Mesenchymal stem cell (in vitro differentiated cells and primary cell): Measurements from ENCODE around the gene ABCB10.
A peak's percentile ranks its signal among the peaks of the same experiment; 100 is the strongest.
"Not testable (repeated sequence)": the region's sequence is repeated elsewhere in the genome, so short reads cannot be mapped to it uniquely, and the experiment has no call there.

Experiments used
- DNase-seq: peaks from one replicate; pipeline ENCODE4 v3.0.0-alpha.2; 2013
- H2AFZ ChIP-seq: one replicate; pipeline ENCODE4 v1.6.1; 2013; ENCODE audit warnings: low read depth, mild to moderate bottlenecking, control low read depth, inconsistent platforms, low read length, moderate library complexity
- H2AK5ac ChIP-seq: 2 replicates; pipeline ENCODE4 v1.6.1; 2013; ENCODE audit warnings: low read length, moderate library complexity, mild to moderate bottlenecking, inconsistent platforms; ENCODE audit not compliant: severe bottlenecking
- H2BK120ac ChIP-seq: one replicate; pipeline ENCODE4 v1.6.1; 2013; ENCODE audit warnings: low read depth, mild to moderate bottlenecking, inconsistent platforms, low read length, moderate library complexity
- H2BK12ac ChIP-seq, 2 experiments: one replicate each; pipeline ENCODE4 v1.6.1; 2013; ENCODE audit warnings: inconsistent platforms in 2 of 2, low read length in 2 of 2, mild to moderate bottlenecking in 2 of 2, moderate library complexity in 2 of 2, control low read depth in 1 of 2
- H2BK15ac ChIP-seq: one replicate; pipeline ENCODE4 v1.6.1; 2013; ENCODE audit warnings: mild to moderate bottlenecking, low read depth, inconsistent platforms; ENCODE audit not compliant: poor library complexity, severe bottlenecking
- H2BK5ac ChIP-seq: 2 replicates; pipeline ENCODE4 v1.6.1; 2013; ENCODE audit warnings: low read depth, mild to moderate bottlenecking, low read length, control low read depth, inconsistent platforms; ENCODE audit not compliant: poor library complexity, severe bottlenecking
- H3K14ac ChIP-seq, 2 experiments: one replicate each; pipeline ENCODE4 v1.6.1; 2013; ENCODE audit warnings: inconsistent platforms in 2 of 2, low read length in 2 of 2, control low read depth in 1 of 2, mild to moderate bottlenecking in 1 of 2, moderate library complexity in 1 of 2
- H3K18ac ChIP-seq, 2 experiments: one replicate each; pipeline ENCODE4 v1.6.1; 2013; ENCODE audit warnings: inconsistent platforms in 2 of 2, low read length in 2 of 2, control low read depth in 1 of 2, low read depth in 1 of 2, mild to moderate bottlenecking in 1 of 2
- H3K23ac ChIP-seq, 2 experiments: one replicate each; pipeline ENCODE4 v1.6.1; 2013; ENCODE audit warnings: inconsistent platforms in 2 of 2, low read length in 2 of 2, mild to moderate bottlenecking in 2 of 2, moderate library complexity in 2 of 2, control low read depth in 1 of 2
- H3K27ac ChIP-seq: 2 replicates; pipeline ENCODE4 v1.5.1; 2013; ENCODE audit warnings: mild to moderate bottlenecking, moderate library complexity, low read length, control low read depth, inconsistent platforms; ENCODE audit not compliant: poor library complexity, severe bottlenecking
- H3K27me3 ChIP-seq, 2 experiments: 2 replicates each; pipeline versions ENCODE4 v1.6.1 to v1.7.0; 2013; ENCODE audit warnings: low read length in 2 of 2, mild to moderate bottlenecking in 2 of 2, moderate library complexity in 2 of 2, control low read depth in 1 of 2, inconsistent platforms in 1 of 2; ENCODE audit not compliant: control insufficient read depth in 1 of 2, insufficient read depth in 1 of 2
- H3K36me3 ChIP-seq, 2 experiments: 2 replicates each; pipeline versions ENCODE4 v1.6.1 to v1.7.0; 2013; ENCODE audit warnings: low read length in 2 of 2, control low read depth in 1 of 2, inconsistent platforms in 1 of 2, low read depth in 1 of 2, mild to moderate bottlenecking in 1 of 2; ENCODE audit not compliant: insufficient read depth in 2 of 2, control insufficient read depth in 1 of 2
- H3K4ac ChIP-seq, 2 experiments: one replicate each; pipeline ENCODE4 v1.6.1; 2013; ENCODE audit warnings: inconsistent platforms in 2 of 2, low read length in 2 of 2, mild to moderate bottlenecking in 2 of 2, moderate library complexity in 2 of 2, control low read depth in 1 of 2, low read depth in 1 of 2
- H3K4me1 ChIP-seq: 2 replicates; pipeline ENCODE4 v1.6.1; 2013; ENCODE audit warnings: low read depth, low read length, control low read depth; ENCODE audit not compliant: control insufficient read depth, insufficient read depth
- H3K4me2 ChIP-seq: 2 replicates; pipeline ENCODE4 v1.6.1; 2013; ENCODE audit warnings: low read length, mild to moderate bottlenecking, inconsistent platforms; ENCODE audit not compliant: poor library complexity, severe bottlenecking
- H3K4me3 ChIP-seq, 2 experiments: 2 replicates each; pipeline versions ENCODE4 v1.5.1 to v1.7.0; 2013; ENCODE audit warnings: low read length in 2 of 2, mild to moderate bottlenecking in 2 of 2, control low read depth in 1 of 2, low read depth in 1 of 2; ENCODE audit not compliant: insufficient read depth in 1 of 2
- H3K79me1 ChIP-seq: replicated peaks from 2 replicates; pipeline ENCODE4 v1.6.1; 2013; ENCODE audit warnings: mild to moderate bottlenecking, control low read depth, low read length, inconsistent platforms; ENCODE audit not compliant: poor library complexity, severe bottlenecking
- H3K9ac ChIP-seq: 2 replicates; pipeline ENCODE4 v1.7.0; 2013; ENCODE audit warnings: mild to moderate bottlenecking, low read length, moderate library complexity
- H3K9me3 ChIP-seq: 2 replicates; pipeline ENCODE4 v1.7.0; 2013; ENCODE audit warnings: mild to moderate bottlenecking, low read length; ENCODE audit not compliant: control insufficient read depth
- H4K8ac ChIP-seq: one replicate; pipeline ENCODE4 v1.6.1; 2013; ENCODE audit warnings: inconsistent platforms, mild to moderate bottlenecking, low read length, moderate library complexity
- H4K91ac ChIP-seq: one replicate; pipeline ENCODE4 v1.6.1; 2013; ENCODE audit warnings: mild to moderate bottlenecking, low read length, inconsistent platforms
- WGBS: methylation state at CpG from one replicate; pipeline ENCODE4 v1.1.7; 2013; ENCODE audit warnings: mixed read lengths; 5-methylcytosine and 5-hydroxymethylcytosine counted together

The ABCB10 gene

DNA sequence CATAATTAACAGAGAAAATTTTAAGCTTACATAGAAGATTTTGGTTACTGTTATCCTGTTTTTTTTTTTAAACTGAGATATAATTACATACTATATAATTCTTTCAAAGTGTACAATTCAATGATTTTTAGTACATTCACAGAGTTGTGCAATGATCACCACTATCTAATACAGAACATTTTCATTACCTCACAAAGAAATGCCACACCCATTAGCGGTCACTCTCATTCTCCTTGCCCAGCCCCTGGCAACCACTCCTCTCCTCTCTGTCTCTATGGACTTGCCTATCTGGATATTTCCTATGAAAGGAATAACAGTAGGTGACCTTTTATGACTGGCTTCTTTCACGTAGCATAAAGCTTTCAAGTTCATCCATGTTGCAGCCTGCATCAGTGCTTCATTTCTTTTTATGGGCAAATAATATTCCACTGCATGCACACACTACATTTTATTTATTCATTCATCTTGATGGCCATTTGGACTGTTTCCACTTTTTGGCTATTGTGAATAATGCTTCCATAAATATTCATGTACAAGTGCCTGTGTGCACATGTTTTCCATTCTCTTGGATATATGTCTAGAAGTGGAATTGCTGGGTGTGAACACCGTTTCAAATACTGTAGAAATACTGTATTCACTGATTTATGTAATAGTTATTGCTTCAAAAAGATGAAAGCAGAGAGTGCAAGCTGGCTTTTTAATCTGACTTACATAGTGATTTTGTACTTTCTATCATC, 40.9 kb upstream of the ABCB10 start:
- Histone ChIP-seq H3K4ac (no peak overlapping the region), H2BK120ac (no peak overlapping the region), H3K18ac (no peak overlapping the region), H3K9ac (no peak overlapping the region), H2BK15ac (no peak overlapping the region), H3K79me1 (peaks cover 34% of the 10 kb centered on the region), H3K9me3 (no peaks in the 10 kb centered on the region), H3K14ac (no peak overlapping the region), H3K4me1 (peaks cover 4% of the 10 kb centered on the region), H3K27ac (no peak overlapping the region), H3K23ac (no peak overlapping the region), H2BK5ac (no peak overlapping the region), H3K27me3 (no peaks in the 10 kb centered on the region), H3K4me2 (no peak overlapping the region), H2BK12ac (no peak overlapping the region), H3K36me3 (peaks cover 18 to 59% of the 10 kb centered on the region in 2 experiments), H2AFZ (no peak overlapping the region), H3K4me3 (no peak overlapping the region), H4K91ac (no peak overlapping the region), H2AK5ac (no peak overlapping the region), H4K8ac (no peak overlapping the region)
- no peak for DNase-seq
- WGBS, result 99% methylated on average over 3 of the region's 3 CpGs

DNA sequence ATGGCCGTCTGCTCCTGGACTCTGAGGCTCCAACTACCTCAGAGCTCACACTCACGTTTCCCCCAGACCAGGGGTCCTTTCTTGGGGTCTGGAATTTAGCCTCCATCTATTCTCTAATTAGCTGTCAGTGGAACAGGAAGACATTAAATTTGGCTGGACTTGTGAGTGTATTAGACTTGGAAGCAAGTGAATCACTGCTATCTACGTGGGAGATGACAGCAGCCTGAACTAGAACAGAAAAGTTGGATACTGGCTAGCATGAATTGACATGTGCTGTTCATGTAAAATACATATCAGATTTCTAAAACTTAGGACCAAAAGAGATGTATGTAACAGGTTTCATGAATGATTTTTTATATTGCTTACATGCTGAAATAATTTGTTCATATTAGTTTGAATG, 39.4 kb upstream of the ABCB10 start:
- Histone ChIP-seq H3K23ac (no peak overlapping the region), H3K18ac (no peak overlapping the region), H3K4ac (no peak overlapping the region), H2BK12ac (no peak overlapping the region), H3K14ac (no peak overlapping the region), H2AFZ (no peak overlapping the region), H2AK5ac (no peak overlapping the region), H2BK5ac (no peak overlapping the region), H3K4me2 (no peak overlapping the region), H3K4me3 (no peak overlapping the region), H3K36me3 (peaks cover 24 to 58% of the 10 kb centered on the region in 2 experiments), H3K9ac (peak overlapping the region; percentile 68), H3K9me3 (no peaks in the 10 kb centered on the region), H3K79me1 (peaks cover 40% of the 10 kb centered on the region), H3K4me1 (peaks cover 4% of the 10 kb centered on the region), H3K27me3 (no peaks in the 10 kb centered on the region), H2BK15ac (no peak overlapping the region), H4K91ac (no peak overlapping the region), H2BK120ac (no peak overlapping the region), H3K27ac (no peak overlapping the region), H4K8ac (no peak overlapping the region)
- DNase-seq, result peak; percentile 49
- 88% methylated on average over 2 of the region's 3 CpGs for WGBS

DNA sequence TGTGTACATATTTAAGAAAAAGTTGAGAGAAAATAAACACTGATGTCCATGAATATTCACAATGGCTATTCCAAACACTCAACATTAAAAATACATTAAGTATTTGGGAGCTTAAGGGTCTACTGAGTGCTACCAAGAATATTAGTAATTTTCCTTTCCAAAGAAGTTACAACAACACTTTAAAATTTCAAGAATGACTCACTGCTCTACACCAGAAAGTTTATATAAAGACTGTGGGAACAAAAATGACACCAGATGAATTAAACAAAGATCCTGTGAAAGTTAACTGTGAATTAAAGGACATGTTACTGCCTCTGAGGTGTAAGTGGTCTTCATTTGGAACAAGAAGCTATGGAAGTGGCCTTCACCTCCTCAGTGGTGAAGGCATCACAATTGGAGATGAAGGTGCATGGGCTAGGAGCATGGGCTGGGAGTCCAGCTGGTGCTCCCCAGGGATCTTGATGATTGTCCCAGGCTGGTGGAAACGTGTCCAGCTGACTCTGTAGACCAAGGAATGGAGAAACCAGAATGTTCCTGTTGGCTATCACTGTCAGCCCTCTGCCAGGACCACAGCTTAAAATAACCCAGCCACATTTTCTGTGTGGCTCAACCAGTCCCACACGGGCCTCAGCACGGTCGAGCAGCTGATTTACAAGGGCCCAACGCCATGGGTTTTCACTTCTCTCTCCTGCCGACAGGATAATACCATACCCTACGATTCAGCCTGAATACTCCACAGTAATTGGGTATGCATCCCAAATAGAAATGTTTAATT, 38.6 kb upstream of the ABCB10 start:
- H2BK5ac ChIP-seq, result no peak overlapping the region
- H3K9me3 ChIP-seq, result no peaks in the 10 kb centered on the region
- H3K27ac ChIP-seq, result peak overlapping the region; percentile 39
- H3K4me1 ChIP-seq, result peaks cover 4% of the 10 kb centered on the region
- H3K4me3 ChIP-seq, result peak overlapping the region in 1 of 2 experiments; percentile 38
- peaks cover 18 to 54% of the 10 kb centered on the region in 2 experiments for H3K36me3 ChIP-seq
- peak overlapping the region; percentile 42 to 52 for H3K18ac ChIP-seq
- H4K8ac ChIP-seq, result peak overlapping the region; percentile 12
- no peak overlapping the region for H3K4me2 ChIP-seq
- no peak overlapping the region for H3K23ac ChIP-seq
- H3K14ac ChIP-seq, result peak overlapping the region in 1 of 2 experiments; percentile 35
- peak overlapping the region in 1 of 2 experiments; percentile 57 for H3K4ac ChIP-seq
- peak overlapping the region in 1 of 2 experiments; percentile 69 for H2BK12ac ChIP-seq
- H4K91ac ChIP-seq, result no peak overlapping the region
- no peak overlapping the region for H2BK15ac ChIP-seq
- H3K9ac ChIP-seq, result peak overlapping the region; percentile 68
- H3K27me3 ChIP-seq, result no peaks in the 10 kb centered on the region
- WGBS, result 57% methylated on average over 5 of the region's 7 CpGs
- H3K79me1 ChIP-seq, result peaks cover 40% of the 10 kb centered on the region
- DNase-seq, result peak; percentile 91
- H2AK5ac ChIP-seq, result no peak overlapping the region
- H2BK120ac ChIP-seq, result no peak overlapping the region
- no peak overlapping the region for H2AFZ ChIP-seq

DNA sequence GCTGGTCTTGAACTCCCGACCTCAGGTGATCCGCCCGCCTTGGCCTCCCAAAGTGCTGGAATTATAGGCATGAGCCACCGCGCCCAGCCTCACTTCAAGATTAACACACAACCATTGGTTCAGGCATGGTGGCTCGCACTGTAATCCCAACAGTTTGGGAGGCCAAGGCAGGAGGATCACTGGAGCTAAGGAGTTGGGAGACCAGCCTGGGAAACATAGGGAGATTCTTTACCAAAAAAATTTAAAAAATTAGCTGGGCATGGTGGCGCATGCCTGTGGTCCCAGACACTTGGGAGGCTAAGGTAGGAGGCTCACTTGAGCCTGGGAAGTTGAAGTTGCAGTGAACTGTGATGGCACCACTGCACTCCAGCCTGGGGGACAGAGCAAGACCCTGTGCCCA, 37.4 kb upstream of the ABCB10 start:
- H2AFZ ChIP-seq, H2BK5ac ChIP-seq, H2BK15ac ChIP-seq, H3K27me3 ChIP-seq, H3K4ac ChIP-seq, H3K14ac ChIP-seq, H3K18ac ChIP-seq, H2BK12ac ChIP-seq, H3K27ac ChIP-seq, H3K9me3 ChIP-seq, H3K4me1 ChIP-seq, H2BK120ac ChIP-seq, H2AK5ac ChIP-seq, DNase-seq, H3K9ac ChIP-seq, H3K4me3 ChIP-seq, H4K91ac ChIP-seq, H4K8ac ChIP-seq, H3K23ac ChIP-seq, H3K4me2 ChIP-seq: not testable (repeated sequence)
- peaks cover 14 to 42% of the 10 kb centered on the region in 2 experiments for H3K36me3 ChIP-seq
- 100% methylated on average over 5 of the region's 7 CpGs for WGBS
- peaks cover 37% of the 10 kb centered on the region for H3K79me1 ChIP-seq
